Activated effector memory CD4-positive, alpha-beta T cell treated with Interleukin-2 at 50 U/mL for 16 hours (primary cell): Measurements from ENCODE around the gene APOO.
"Not testable (repeated sequence)": the region's sequence is repeated elsewhere in the genome, so short reads cannot be mapped to it uniquely, and the experiment has no call there.

Experiments used
- DNase-seq: peaks from one replicate; pipeline ENCODE4 v3.0.0-alpha.2; 2020

Gene APOO

GRCh38 chrX:23901805-23902204 lies 5.9 kb downstream of the APOO start:
- no peak for DNase-seq

GRCh38 chrX:23901060-23901459 lies 6.7 kb downstream of the APOO start:
- DNase-seq, result no peak

GRCh38 chrX:23900220-23900797 lies 7.4 kb downstream of the APOO start:
- DNase-seq, result no peak

- DNase-seq, result no peak
Observed at GRCh38 chrX:23898412-23898959, 9.3 kb downstream of the APOO start.

DNA sequence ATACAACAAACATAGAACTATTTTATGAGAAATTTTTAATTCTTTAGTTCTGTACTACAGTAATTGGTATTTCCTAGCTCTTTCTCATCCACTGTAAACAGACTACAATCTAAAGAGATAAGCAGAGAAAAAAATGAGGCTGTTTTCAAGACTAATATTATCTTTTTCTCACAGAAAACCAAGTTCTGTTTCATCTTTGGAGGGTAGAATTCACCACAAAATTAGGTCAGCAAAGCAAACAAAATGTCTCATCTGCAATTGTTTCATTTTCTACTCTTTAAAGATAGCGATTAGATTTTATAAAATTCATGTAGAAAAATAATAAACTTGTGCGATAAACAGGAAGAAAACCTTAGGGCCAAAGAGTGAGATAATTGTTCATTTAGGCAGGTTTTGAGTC lies 10.8 kb downstream of the APOO start:
- DNase-seq, result no peak

DNA sequence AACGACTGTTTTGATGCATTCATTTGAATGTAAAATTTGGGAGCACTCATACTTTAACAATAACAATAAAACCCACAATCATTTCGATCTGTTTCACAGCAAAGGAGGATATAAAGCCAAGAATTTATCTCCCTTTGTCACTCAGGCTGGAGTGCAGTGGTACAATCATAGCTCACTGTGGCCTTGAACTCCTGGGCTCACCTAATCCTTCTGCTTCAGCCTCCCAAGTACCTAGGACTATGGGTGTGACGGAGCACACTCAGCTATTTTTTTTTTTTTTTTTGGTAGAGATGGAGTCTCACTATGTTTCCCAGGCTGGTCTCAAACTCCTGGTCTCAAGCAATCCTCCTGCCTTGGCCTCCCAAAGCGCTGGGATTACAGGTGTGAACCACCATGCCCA lies 11.2 kb downstream of the APOO start:
- DNase-seq, result not testable (repeated sequence)

GRCh38 chrX:23894993-23895392 lies 12.7 kb downstream of the APOO start:
- not testable (repeated sequence) for DNase-seq

DNA sequence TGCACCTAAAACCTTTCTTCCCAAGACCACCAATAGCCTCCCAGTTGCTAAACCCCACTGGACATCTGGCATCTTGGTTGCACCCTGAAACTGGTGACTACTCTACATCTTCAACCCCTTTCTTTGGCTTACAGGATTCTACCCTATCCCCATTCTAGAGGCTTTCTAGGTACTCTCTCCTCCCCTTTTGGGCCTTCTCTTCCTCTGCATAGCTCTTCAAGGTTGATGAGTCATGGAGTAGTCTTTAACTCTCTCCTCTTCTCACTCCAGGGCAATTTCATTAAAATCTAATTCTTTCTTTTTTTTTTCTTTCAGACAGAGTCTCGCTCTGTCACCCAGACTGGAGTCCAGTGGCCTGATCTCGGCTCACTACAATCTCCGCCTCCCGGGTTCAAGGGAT lies 16.8 kb downstream of the APOO start:
- no peak for DNase-seq

- no peak for DNase-seq
Observed at GRCh38 chrX:23888887-23889501, 18.7 kb downstream of the APOO start.

- no peak for DNase-seq
Observed at GRCh38 chrX:23887918-23888317, 19.8 kb downstream of the APOO start.

- DNase-seq, result no peak
Observed at GRCh38 chrX:23887451-23887850, 20.3 kb downstream of the APOO start.

DNA sequence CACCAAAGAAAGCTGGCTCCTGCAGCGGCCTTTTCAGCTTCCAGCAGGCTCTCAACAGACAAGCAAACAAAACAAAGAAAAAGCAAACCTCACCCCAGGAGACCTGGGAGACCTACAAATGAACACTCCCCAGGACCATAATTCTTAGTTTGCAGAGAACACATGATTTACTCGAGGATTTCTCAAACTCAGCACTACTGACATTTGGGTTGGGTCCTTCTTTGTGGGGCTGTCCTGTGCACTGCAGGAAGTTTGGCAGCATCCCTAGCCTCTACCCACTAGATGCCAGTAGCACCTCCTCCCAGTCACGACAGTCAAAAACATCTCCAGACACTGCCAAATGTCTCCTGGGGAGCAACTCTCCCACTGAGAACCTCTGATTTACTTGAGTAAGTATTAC lies 21.9 kb downstream of the APOO start:
- no peak for DNase-seq

DNA sequence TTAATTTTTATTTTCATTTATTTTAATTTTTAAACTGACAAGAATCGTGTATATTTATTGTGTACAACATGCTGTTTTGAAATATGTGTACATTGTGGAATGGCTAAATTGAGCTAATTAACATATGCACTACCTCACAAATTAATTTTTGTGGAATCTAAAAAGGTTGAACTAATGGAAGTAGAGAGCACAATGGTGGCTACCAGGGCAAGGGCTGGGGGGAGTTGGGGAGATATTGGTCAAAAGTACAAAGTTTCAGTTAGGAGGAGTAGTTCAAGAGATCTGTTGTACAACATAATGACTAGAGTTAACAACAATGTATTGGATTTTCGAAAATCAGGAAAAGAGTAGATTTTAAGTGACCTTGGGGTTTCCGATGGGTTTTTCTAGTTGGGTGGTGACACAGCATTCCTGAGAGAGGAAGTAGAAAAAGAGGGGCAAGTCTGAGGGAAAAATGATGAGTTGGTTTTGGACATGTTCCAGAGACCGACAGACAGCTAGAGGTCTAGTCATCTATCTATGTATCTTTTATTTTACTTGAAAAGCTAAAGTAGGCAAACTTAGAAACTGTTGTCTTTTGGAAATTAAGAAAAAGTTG lies 23.2 kb downstream of the APOO start:
- DNase-seq, result no peak

GRCh38 chrX:23883737-23884354 lies 23.9 kb downstream of the APOO start:
- DNase-seq, result no peak

DNA sequence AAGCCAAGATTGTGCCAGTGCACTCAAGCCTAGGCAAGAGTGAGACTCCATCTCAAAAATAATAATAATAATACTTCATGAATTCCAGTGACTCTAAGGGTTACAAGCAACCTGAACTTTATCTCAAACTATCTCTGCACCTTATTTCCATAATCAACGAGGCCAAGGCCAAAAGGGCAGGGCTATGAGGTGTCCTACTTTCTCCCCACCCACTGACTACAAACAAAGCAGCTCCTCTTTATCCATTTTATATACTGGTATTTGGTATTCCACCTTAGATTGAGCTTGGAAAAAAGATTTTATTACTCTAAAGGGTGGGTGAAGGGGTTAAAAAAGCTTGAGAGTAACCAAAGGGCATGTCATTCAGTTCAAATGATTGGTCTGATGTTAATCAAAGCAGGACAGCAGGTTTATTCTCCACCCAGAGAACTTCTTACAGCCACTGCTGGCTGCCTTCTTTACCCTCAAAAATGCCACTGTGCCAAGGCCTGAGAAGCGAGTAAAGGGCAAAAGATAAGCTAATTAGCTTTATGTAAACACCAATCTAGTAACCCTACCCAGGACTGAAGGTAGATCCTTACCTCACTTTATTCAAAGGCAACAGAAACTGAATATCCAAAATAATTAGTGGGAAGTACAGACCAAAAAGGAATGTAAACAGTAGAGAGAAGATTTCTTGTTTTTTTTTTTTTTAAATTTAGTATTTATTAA lies 28.2 kb downstream of the APOO start:
- DNase-seq, result no peak

- DNase-seq, result no peak
Observed at GRCh38 chrX:23871905-23872546, 35.7 kb downstream of the APOO start.

DNA sequence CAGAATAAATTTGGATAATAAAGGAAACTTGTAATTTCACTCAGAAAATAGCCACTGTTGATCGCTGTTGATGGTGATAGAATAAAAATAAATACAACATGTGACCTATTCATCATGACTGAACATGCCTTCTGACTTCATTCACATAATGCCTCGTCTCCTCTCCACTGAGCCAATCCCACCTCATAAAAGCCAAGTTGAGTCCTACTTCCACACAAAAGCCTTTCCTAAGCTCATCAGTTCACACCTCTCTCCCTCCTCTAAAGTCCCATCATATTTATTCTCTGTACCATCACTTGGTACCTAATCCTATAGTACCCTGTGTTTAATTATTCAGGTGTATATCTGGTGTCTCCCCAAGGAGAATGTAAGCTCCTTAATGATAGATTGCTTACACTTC lies 37.7 kb downstream of the APOO start:
- no peak for DNase-seq

- no peak for DNase-seq
Observed at GRCh38 chrX:23864742-23865326, 42.9 kb downstream of the APOO start.

GRCh38 chrX:23861952-23862351 lies 45.8 kb downstream of the APOO start:
- not testable (repeated sequence) for DNase-seq

DNA sequence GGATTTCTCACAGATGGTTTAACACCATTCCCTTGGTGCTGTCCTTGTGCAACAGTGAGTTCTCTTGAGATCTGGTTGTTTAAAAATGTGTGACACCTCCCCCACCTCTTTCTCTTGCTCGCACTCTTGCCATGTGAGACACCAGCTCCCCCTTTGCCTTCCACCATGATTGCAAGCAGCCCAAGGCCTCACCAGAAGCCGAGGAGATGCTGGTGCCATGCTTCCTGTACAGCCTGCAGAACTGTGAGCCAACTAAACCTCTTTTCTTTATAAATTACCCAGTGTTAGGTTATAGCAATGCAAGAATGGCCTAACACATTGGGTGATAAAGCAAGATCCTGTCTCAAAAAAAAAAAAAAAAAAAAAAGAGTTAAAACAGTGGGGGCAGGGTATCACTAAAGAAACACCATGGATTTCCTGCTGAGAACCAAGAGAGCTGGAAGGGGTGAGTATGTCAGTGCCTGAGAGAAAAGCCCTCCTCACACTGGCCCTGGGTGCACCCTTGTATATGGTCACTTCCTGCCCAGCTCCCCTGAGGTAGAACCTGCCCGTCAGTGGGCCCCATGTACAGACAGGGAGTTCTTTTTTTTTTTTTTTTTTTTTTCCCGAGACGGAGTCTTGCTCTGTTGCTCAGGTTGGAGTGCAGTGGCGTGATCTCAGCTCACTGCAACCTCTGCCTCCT lies 46.4 kb downstream of the APOO start:
- no peak for DNase-seq

- DNase-seq, result not testable (repeated sequence)
Observed at GRCh38 chrX:23859238-23859637, 48.5 kb downstream of the APOO start.

DNA sequence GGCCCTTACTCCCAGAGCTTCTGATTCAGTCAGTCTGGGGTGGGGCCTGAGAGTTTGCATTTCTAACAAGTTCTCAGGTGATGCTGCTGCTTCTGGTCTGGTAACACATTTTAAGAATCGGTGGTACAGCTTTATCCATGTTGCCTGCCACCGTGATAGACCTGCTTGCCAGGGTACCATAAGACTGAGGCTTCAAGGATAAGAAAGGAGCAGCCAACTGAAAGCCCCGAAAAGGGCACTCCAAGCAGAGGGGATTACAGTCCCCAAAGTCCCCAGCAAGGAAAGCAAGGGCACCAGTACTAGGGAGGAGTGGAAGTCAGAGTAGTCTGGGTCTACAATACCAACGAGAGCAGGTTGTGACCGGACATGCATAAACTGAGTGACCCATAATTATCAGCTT lies 49.8 kb downstream of the APOO start:
- no peak for DNase-seq
